GM18520 (cell line): ENCODE data around the gene SLC7A14.

ENCODE experiments used
- ATAC-seq: cut with Tn5 transposase; IDR thresholded peaks from one replicate; pipeline ENCODE4 v1.9.1; 2021; ENCODE audit not compliant: unreplicated experiment

The SLC7A14 gene

DNA sequence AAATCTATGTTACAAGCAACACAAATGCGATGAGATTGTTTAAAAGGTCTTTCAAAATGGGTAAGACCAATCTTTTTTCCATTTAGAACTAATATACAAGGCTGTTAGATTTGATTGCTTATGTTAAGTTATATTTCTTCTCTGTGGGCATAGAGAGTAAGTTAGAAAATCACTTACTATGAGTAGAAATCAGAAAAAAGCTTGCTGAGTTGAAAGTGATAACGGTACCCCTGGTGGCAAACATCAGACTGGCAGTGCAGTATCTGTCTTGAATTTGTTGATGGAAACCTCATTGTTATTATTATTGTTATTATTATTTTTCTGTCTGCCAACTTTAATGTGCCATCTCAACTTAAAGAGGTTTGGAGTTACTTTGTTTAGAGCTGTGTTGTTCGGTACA is 154.8 kb downstream of the SLC7A14 start:
- no peak for ATAC-seq

DNA sequence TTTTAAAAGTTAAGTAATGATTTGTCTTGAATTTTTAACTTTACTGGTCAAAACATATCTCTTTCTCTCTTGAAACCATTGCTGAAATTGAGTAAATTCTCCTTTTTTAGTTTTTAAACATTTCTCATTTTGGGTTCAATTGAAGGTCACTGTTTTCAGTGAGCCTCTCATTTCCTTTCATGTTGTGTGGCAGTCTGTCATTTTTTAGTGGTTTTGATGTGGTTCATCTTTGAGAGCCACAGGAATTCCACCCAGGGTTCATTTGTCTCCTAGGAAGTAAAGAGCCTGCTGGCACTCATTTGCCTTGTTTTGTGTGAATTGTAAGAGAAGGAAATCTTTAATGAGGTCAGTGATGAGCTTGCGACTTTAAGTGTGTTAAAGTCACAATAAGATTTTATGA is 156.8 kb downstream of the SLC7A14 start:
- ATAC-seq, result no peak

- ATAC-seq, result no peak
Measured at GRCh38 chr3:170428095-170428494, 157.8 kb downstream of the SLC7A14 start.

DNA sequence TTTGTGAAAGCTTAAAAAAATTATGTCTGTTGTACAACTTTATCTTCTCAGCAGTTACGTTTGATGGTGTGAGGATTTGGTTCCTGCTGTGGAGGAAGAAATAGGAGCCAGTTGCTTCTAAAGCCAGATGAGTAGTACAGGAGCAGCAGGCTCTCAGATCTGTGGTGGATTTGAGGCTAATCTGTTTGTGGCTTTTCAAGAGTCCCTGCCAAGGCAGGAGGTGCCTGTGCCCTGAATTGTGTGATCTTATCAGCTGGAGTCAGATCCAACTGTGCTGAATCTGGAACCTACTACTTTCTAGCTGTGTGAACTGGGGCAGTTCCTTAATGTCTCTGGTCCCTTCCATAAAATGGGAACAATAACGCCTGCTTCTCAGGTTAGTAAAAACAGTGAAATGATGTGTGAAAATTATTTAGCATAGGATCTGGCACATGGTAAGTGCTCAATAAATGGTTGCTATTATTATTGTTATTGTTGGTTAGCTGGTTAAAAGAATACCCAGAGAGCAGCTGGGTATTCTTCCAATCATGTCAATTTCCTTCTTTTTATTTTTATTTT is 159.6 kb downstream of the SLC7A14 start:
- ATAC-seq, result no peak

DNA sequence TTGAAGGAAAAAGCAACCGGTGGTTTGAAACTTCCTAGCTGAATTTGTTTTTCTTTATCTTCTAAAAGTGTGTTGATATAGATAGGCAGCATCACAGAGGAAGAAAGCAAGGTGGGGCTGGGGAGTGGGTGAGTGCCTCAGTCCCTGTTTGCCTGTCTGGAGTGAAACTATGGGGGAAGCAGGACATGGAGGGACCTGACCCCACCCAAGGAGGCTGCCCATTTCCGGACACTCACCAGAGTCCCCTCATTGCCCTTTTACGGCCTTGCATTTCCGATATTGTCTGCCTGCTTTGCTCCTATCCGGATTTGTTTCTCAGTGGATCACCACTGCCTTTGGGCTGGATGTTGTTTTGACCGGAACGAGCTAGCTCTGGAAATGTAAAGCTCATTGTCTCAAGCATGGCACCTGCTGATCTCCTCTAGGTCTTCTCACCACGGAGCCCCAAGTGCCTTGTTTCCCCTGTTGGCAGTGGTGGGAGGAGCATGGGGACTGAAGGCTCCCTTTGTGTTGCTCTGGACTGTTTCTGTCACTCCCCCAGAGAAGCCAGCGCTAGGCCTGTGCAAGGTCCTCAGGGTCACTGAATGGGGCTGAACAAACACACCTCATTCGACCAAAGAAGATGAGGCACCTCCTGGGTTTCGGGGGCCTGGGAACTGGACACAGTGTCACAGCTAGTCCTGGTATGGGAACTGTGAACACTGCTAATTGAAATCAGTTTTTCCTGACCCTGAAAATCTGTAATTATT is 160.2 kb downstream of the SLC7A14 start:
- no peak for ATAC-seq

DNA sequence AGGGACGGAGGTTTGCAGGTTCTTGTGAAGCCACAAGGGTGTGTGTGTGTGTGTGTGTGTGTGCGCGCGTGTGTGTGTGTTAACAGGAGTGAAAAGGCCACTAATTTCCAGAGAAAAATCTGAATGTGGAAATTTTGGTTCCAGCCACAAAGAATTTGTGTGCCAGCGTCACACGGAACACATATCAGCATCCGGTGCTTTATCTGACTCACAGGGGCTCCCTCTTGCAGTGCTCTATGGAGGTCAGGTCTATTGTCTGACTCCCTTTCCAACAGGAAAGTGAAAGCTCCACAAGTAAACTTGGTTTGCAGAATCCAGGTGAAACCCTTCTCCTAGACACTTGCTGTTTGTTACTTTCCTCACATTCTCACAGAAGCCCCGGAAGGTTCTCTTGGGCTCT is 161.0 kb downstream of the SLC7A14 start:
- no peak for ATAC-seq

DNA sequence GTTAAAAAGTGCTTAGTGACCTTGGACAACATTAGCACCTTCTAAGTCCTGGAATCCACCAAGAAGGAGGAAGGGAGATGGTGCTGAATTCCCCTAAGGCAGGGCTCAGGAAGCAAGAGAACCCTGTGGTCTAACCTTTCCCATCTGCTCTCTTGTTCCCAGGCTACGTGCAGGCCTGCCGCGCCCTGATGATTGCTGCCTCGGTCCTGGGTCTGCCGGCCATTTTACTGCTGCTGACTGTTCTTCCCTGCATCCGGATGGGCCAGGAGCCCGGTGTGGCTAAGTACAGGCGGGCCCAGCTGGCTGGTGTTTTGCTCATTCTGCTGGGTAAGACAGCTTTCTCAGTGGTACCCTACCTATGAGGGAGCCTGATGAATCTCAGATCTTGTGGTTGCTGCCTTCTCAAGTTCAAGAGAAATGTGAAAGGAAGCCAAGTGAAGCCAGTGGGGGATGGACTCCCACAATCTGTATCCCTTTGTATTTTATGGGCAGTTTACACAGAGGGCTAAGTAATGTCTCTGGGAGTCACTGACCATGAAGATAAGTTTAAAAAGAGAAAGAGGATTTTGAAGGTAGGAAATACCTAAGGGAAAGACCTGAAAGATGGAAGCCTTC is 162.8 kb downstream of the SLC7A14 start:
- ATAC-seq, result no peak

DNA sequence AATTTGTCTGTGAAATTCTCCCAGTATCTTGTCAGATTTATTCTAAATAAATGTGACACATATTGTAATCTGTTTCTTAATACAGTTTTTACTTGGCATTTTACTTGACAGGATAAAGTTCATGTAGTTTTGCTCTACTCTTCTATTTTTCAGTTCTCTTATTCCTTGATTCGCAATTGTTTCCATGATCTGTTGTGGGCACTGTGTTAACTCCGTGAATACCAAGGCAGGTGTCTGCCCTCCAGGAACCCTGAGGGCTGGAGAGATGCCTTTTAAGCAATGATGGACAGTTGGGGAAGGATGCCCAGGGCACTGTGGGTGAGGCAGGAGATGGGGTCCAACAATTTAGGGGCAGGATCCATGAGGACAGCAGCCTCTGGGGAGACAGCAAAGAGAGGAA is 164.1 kb downstream of the SLC7A14 start:
- ATAC-seq, result no peak

DNA sequence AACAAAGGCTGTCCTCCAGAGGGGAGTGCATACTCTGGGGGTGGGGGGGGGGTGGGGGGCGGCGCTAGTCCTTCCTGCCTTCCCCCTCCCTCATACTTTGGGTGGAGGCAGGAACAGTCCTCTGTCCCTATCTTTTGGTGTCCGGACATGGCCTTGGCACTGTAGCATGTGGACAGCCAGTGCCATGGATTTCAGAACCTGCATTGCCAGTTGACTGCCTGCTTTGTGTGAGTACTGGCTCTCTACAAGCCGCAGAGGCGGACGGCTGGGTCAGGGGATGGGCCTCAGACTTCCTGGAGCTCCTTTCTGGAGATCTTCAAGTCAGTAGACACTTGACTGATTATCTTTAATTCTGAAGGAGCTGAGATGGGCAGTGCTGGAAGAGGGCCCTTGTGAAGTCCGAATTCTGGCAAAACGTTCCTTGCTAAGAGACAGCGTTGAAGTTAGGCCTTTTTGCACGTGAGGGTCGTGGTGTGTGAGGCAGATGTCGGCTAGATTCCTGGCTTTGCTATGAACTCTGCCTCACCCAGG is 164.7 kb downstream of the SLC7A14 start:
- no peak for ATAC-seq

DNA sequence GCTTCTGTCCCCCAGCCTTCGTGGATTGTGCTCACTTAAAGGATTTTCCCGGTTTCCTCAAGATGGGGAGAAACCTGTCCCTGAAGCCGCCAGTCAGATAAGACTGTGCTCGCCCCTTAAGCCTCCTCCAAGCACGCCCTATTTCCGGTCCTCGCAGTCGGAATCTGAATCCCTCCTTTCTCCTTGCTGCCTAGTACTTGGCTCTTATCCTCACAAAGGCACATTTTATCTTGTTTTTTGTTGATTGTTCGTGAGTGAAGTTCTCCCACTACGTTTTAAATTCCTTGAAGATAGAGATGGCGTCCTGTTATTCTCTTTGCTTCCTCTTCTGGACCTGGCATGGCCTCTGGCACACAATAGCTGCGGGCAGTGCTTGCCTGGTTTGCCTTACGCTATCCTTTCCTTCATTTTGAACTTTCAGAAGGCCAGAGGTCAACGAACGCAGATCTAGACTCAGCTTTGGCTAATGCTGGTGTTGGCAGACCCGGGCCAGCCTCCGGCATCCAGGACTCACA is 165.5 kb downstream of the SLC7A14 start:
- ATAC-seq, result no peak

DNA sequence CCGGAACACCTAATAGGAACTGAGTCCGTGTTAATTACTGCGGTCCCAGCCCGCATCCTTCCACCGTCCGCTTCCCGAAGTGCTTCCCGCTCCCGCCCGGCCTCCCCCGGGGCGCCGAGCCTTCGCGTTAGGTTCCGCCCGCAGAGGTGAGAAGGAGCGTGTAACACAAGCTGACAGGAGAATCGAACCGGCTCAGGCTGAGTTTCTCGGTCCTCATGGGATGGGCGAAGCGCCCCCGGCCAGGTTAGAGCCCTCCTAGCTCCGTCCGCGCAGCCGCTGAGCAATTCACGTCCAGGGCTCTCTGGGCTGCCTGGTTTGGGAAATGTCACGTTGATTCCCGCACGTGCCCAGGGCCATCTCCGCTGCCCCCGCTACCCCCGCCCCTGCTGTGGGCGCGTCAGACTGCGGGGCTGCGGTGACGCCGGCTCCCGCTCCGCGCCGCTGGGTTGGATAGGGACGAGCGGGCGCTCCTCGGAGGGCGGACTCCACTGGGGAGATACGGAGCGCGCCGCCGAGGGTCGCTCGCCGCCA is 166.3 kb downstream of the SLC7A14 start:
- no peak for ATAC-seq

DNA sequence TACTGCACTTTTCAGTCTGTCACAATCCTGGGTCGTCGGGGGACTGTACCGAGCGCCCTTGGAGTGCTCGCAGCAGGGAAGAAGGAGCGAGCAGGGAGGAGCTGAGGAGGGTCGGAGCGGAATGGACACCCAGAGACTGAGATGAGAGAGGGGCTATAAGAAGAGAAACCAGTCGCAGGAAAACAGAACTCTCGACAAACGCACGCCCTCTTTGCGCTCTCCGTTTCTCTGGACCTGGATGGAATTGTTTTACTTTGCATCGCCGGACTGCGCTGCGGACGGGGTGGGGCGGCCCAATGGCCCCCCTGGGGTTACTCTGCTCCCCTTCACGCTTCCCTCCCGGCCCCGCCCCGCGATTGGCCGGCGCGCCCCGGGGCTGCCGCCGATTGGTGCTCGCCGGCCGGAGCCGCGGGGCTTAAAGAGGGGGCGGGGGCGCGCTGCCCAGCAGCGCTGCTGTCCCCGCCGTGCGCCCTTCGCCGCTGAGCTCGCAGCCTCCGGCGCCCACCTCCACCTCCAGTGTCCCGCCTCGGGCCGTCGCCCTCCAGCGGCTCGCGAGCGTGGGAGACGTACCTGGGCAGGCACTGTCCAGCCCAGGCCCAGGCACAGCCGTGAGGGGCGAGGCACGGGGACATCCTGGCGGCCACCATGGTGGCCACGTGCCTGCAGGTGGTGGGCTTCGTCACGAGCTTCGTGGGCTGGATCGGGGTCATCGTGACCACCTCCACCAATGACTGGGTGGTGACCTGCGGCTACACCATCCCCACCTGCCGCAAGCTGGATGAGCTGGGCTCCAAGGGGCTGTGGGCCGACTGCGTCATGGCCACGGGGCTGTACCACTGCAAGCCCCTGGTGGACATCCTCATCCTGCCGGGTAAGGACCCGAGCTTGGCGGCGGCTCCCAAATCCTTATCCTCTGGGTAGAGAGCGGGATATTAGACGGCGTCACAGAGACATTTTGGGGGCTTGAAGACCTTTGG is 167.2 kb downstream of the SLC7A14 start, which contains the start of gene CLDN11:
CLDN11 (plus strand) TSS at position 447 of the 977 bp plus-strand sequence; CDS start at position 646, 199 bp downstream.
- no peak for ATAC-seq

DNA sequence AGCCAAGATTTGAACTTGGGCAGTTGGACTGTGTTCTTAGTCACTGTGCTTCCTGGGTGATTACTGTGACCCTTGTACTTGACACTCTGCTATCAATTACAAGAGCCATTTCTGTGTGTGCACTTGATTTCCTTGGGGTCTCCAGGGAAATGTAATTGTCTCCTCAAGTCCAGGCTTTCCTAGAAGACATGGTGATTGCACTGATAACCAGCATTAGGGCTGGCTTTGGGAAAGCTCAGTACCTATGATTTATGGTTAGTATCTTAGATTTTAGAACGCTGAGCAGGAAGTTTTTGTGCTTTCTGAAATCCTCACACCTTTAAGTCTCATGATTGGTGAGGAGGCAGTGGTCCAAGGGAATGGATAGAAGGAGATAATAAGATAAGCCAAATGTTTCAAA is 168.8 kb downstream of the SLC7A14 start:
- ATAC-seq, result no peak

DNA sequence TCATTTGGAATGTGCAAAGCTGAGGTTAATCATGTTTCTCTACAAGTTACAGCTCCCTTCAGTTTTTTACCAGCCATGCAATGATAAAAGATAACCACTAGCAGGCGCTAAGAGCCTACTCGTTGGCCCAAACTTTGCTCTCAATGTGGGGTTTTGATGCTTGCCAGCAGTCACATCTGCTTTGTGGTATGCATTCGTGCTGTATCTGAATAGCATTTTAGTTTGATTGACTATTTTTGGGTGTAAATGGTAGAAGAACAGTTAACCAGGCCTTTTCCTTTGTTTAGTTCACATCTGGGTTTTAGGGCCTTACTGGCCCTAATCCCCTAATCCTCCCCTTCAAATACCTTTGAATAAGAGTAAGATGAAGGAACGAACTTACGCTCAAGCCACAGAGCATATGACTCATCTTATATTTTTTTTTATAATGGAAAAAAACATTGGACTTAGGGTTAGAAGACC is 171.6 kb downstream of the SLC7A14 start:
- ATAC-seq, result no peak

- ATAC-seq, result no peak
Measured at GRCh38 chr3:170413291-170413690, 172.6 kb downstream of the SLC7A14 start.

DNA sequence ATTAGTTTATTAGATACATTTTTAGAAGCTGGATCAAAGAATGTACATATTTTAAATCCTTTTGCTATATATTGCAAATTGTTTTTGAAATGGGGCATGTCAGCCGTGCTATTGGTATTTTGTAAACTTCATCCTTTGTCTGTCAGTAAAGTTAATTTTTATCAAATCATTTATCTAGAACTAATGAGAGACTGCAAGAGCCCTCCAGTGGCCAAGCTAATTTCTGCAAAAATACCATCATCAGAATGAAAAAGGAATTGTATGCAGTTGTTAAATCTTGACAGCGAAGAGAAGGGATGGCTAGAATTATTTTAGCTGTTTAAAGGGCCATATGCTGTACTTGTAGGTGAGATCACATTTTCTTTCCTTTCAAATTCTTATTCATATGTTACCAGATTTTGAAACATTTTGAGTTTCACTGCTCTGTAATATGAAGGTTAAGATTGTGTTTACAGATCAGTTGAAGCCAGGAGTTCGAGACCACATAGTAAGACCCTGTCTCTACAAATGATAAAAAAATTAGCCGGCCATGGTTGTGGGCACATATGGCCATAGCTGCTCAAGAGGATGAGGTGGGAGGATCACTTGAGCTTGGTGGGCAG is 175.3 kb downstream of the SLC7A14 start:
- no peak for ATAC-seq
